ENCODE data around the gene A4GNT. TPM values are rescaled to one million over a fixed set of nuclear protein-coding genes. Genes with fewer than 3 reads are reported as not detected.

A4GNT gene
- total and polyA plus RNA-seq, 4 donors = 0.07 to 0.42 (median 0.17) TPM; not detected in 1

DNA sequence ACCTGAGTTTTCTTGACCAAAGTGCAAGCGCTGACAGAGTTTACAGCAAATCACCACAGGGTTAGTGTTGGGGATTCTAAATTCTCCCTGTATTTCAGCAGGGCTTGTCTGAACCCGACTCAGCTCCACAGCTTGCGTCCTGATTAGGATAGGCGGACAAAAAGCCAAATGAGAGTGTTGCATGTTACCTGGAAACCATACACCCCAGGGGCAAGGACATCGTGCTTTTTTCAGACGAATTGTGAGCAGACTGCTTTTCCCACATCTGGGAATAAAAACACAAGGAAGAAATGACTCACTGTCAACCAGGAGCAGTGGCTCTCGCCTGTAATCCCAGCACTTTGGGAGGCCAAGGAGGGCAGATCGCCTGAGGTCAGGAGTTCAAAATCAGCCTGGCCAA, 19.8 kb downstream of the A4GNT start:
- no peak for DNase-seq (ENCODE audit: low spot score)
- no peak overlapping the region for H3K4me3 ChIP-seq (ENCODE audit: low read depth in 1 of 3, low read length in 3 of 3)
- no peaks in the 10 kb centered on the region for H3K36me3 ChIP-seq (ENCODE audit: control insufficient read depth in 4 of 4, insufficient read depth in 3 of 4, low read depth in 1 of 4, low read length in 3 of 4)

More for the DNA sequence above, 19.8 kb downstream of the A4GNT start:
- 93% methylated on average over 8 of the region's 8 CpGs for WGBS
- no peak overlapping the region for H3K9ac ChIP-seq (ENCODE audit: low read depth in 1 of 2, low read length in 2 of 2)
- H3K27ac ChIP-seq (ENCODE audit: low read depth in 1 of 2, low read length in 2 of 2) = no peak overlapping the region
- H3K27me3 ChIP-seq (ENCODE audit: control insufficient read depth in 4 of 4, insufficient read depth in 4 of 4, low read length in 3 of 4) = peaks cover 0 to 2% (median 0%) of the 10 kb centered on the region in 4 donors
- peaks cover 0 to 13% (median 6%) of the 10 kb centered on the region in 4 donors for H3K4me1 ChIP-seq (ENCODE audit: control insufficient read depth in 4 of 4, insufficient read depth in 4 of 4, low read length in 3 of 4)
- no peak for TF ChIP-seq FOXA1 (IDR thresholded peaks at IDR 0.05)
- TF ChIP-seq, protein P1, sequence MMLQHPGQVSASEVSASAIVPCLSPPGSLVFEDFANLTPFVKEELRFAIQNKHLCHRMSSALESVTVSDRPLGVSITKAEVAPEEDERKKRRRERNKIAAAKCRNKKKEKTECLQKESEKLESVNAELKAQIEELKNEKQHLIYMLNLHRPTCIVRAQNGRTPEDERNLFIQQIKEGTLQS (IDR thresholded peaks at IDR 0.05) = no peak
- TF ChIP-seq, protein P2, sequence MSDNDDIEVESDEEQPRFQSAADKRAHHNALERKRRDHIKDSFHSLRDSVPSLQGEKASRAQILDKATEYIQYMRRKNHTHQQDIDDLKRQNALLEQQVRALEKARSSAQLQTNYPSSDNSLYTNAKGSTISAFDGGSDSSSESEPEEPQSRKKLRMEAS (IDR thresholded peaks at IDR 0.05) = no peak
- TF ChIP-seq NR2F2 (IDR thresholded peaks at IDR 0.05) = no peak
- no peak for TF ChIP-seq GABPA (IDR thresholded peaks at IDR 0.05 in 1 of 2, conservative IDR thresholded peaks at IDR 0.05 in 1 of 2)
- TF ChIP-seq FOXA2 (IDR thresholded peaks at IDR 0.05) = no peak
- no peak for TF ChIP-seq SP1 (IDR thresholded peaks at IDR 0.05)
- TF ChIP-seq, protein P3, sequence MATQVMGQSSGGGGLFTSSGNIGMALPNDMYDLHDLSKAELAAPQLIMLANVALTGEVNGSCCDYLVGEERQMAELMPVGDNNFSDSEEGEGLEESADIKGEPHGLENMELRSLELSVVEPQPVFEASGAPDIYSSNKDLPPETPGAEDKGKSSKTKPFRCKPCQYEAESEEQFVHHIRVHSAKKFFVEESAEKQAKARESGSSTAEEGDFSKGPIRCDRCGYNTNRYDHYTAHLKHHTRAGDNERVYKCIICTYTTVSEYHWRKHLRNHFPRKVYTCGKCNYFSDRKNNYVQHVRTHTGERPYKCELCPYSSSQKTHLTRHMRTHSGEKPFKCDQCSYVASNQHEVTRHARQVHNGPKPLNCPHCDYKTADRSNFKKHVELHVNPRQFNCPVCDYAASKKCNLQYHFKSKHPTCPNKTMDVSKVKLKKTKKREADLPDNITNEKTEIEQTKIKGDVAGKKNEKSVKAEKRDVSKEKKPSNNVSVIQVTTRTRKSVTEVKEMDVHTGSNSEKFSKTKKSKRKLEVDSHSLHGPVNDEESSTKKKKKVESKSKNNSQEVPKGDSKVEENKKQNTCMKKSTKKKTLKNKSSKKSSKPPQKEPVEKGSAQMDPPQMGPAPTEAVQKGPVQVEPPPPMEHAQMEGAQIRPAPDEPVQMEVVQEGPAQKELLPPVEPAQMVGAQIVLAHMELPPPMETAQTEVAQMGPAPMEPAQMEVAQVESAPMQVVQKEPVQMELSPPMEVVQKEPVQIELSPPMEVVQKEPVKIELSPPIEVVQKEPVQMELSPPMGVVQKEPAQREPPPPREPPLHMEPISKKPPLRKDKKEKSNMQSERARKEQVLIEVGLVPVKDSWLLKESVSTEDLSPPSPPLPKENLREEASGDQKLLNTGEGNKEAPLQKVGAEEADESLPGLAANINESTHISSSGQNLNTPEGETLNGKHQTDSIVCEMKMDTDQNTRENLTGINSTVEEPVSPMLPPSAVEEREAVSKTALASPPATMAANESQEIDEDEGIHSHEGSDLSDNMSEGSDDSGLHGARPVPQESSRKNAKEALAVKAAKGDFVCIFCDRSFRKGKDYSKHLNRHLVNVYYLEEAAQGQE (IDR thresholded peaks at IDR 0.05) = no peak
- TF ChIP-seq YY1 (IDR thresholded peaks at IDR 0.05) = no peak
- TF ChIP-seq EGR1 (IDR thresholded peaks at IDR 0.05; ENCODE audit: low read depth in 2 of 2) = no peak
- TF ChIP-seq, protein P4, sequence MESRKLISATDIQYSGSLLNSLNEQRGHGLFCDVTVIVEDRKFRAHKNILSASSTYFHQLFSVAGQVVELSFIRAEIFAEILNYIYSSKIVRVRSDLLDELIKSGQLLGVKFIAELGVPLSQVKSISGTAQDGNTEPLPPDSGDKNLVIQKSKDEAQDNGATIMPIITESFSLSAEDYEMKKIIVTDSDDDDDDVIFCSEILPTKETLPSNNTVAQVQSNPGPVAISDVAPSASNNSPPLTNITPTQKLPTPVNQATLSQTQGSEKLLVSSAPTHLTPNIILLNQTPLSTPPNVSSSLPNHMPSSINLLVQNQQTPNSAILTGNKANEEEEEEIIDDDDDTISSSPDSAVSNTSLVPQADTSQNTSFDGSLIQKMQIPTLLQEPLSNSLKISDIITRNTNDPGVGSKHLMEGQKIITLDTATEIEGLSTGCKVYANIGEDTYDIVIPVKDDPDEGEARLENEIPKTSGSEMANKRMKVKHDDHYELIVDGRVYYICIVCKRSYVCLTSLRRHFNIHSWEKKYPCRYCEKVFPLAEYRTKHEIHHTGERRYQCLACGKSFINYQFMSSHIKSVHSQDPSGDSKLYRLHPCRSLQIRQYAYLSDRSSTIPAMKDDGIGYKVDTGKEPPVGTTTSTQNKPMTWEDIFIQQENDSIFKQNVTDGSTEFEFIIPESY (IDR thresholded peaks at IDR 0.05) = no peak
- TF ChIP-seq RXRA (IDR thresholded peaks at IDR 0.05) = no peak
- no peak for TF ChIP-seq HNF4A (conservative IDR thresholded peaks at IDR 0.05)
- TF ChIP-seq HNF4G (IDR thresholded peaks at IDR 0.05) = no peak
- TF ChIP-seq, protein P5, sequence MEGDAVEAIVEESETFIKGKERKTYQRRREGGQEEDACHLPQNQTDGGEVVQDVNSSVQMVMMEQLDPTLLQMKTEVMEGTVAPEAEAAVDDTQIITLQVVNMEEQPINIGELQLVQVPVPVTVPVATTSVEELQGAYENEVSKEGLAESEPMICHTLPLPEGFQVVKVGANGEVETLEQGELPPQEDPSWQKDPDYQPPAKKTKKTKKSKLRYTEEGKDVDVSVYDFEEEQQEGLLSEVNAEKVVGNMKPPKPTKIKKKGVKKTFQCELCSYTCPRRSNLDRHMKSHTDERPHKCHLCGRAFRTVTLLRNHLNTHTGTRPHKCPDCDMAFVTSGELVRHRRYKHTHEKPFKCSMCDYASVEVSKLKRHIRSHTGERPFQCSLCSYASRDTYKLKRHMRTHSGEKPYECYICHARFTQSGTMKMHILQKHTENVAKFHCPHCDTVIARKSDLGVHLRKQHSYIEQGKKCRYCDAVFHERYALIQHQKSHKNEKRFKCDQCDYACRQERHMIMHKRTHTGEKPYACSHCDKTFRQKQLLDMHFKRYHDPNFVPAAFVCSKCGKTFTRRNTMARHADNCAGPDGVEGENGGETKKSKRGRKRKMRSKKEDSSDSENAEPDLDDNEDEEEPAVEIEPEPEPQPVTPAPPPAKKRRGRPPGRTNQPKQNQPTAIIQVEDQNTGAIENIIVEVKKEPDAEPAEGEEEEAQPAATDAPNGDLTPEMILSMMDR (IDR thresholded peaks at IDR 0.05; ENCODE audit: low read depth, low read length, missing input control) = no peak
- TF ChIP-seq RAD21 (IDR thresholded peaks at IDR 0.05) = no peak
- TF ChIP-seq TAF1 (conservative IDR thresholded peaks at IDR 0.05) = no peak
- H3K9me3 ChIP-seq (ENCODE audit: control insufficient read depth in 4 of 4, low read length in 3 of 4) = no peaks in the 10 kb centered on the region
